Ishikawa (cell line): ENCODE measurements around the gene PFAS.

Experiments used
- CEBPB ChIP-seq: IDR thresholded peaks from 2 replicates; pipeline ENCODE4 v1.6.1; 2012
- CREB1 ChIP-seq: IDR thresholded peaks from 2 replicates; pipeline ENCODE4 v1.6.1; 2012; ENCODE audit warnings: low read depth
- EGR1 ChIP-seq: IDR thresholded peaks from 2 replicates; pipeline ENCODE4 v1.6.1; 2012
- EP300 ChIP-seq: IDR thresholded peaks from 2 replicates; pipeline ENCODE4 v1.6.1; 2012; ENCODE audit warnings: borderline replicate concordance
- FOXM1 ChIP-seq: IDR thresholded peaks from 2 replicates; pipeline ENCODE4 v1.6.1; 2012; ENCODE audit warnings: low read depth, borderline replicate concordance
- NFIC ChIP-seq: IDR thresholded peaks from 2 replicates; pipeline ENCODE4 v1.6.1; 2012
- RAD21 ChIP-seq: IDR thresholded peaks from 2 replicates; pipeline ENCODE4 v1.6.1; 2012; ENCODE audit warnings: low read depth
- TAF1 ChIP-seq: IDR thresholded peaks from 2 replicates; pipeline ENCODE4 v1.6.1; 2012; ENCODE audit warnings: low read depth, mild to moderate bottlenecking
- TCF12 ChIP-seq: IDR thresholded peaks from 2 replicates; pipeline ENCODE4 v1.6.1; 2012; ENCODE audit warnings: low read depth
- TEAD4 ChIP-seq: IDR thresholded peaks from 2 replicates; pipeline ENCODE4 v1.6.1; 2012
- USF1 ChIP-seq: IDR thresholded peaks from 2 replicates; pipeline ENCODE4 v1.6.1; 2012
- YY1 ChIP-seq: IDR thresholded peaks from 2 replicates; pipeline ENCODE4 v1.6.1; 2012; ENCODE audit warnings: low read depth
- ZBTB7A ChIP-seq: IDR thresholded peaks from 2 replicates; pipeline ENCODE4 v1.6.1; 2012; ENCODE audit warnings: low read depth
- TF ChIP-seq, protein P1 (sequence below): IDR thresholded peaks from 2 replicates; pipeline ENCODE4 v1.6.1; 2012
- TF ChIP-seq, protein P2 (sequence below): IDR thresholded peaks from 2 replicates; pipeline ENCODE4 v1.6.1; 2012; ENCODE audit warnings: low read depth, mild to moderate bottlenecking

The PFAS gene

GRCh38 chr17:8221663-8222379, 27.3 kb upstream of the PFAS start:
- TF ChIP-seq EGR1 = no peak
- TF ChIP-seq TEAD4 = peak; percentile 91
- peak; percentile 13; the same call in 1 of the 2 replicates for TF ChIP-seq NFIC

DNA sequence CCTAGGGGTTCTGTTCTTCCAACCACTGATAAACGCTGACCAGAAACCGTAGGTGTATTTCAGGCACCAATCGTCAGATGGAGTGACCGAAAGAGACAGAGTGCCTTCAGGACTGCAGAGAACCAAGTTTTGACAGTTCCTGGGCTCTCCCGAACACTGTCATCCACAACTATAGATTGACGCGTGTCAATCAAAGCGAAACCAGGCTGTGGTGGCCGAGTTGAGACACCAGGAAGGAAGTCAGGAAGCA, 26.8 kb upstream of the PFAS start:
- TF ChIP-seq, protein P1, sequence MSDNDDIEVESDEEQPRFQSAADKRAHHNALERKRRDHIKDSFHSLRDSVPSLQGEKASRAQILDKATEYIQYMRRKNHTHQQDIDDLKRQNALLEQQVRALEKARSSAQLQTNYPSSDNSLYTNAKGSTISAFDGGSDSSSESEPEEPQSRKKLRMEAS = no peak
- TF ChIP-seq ZBTB7A (no peak), FOXM1 (no peak), TCF12 (no peak), RAD21 (no peak), EP300 (no peak), YY1 (no peak)

- TF ChIP-seq, protein P1 = peak; percentile 22; the same call in 1 of the 2 replicates
- TF ChIP-seq TEAD4 (peak; percentile 94), EGR1 (peak; percentile 92), ZBTB7A (no peak), CREB1 (no peak), RAD21 (no peak), TCF12 (peak; percentile 38), EP300 (peak; percentile 51), FOXM1 (peak; percentile 53; the same call in 1 of the 2 replicates), YY1 (peak; percentile 83), USF1 (no peak), NFIC (peak; percentile 73; the same call in 1 of the 2 replicates), CEBPB (0 out of 2 replicates have a peak, but pooled peaks have one; percentile 17), TAF1 (peak; percentile 85)
- TF ChIP-seq, protein P2, sequence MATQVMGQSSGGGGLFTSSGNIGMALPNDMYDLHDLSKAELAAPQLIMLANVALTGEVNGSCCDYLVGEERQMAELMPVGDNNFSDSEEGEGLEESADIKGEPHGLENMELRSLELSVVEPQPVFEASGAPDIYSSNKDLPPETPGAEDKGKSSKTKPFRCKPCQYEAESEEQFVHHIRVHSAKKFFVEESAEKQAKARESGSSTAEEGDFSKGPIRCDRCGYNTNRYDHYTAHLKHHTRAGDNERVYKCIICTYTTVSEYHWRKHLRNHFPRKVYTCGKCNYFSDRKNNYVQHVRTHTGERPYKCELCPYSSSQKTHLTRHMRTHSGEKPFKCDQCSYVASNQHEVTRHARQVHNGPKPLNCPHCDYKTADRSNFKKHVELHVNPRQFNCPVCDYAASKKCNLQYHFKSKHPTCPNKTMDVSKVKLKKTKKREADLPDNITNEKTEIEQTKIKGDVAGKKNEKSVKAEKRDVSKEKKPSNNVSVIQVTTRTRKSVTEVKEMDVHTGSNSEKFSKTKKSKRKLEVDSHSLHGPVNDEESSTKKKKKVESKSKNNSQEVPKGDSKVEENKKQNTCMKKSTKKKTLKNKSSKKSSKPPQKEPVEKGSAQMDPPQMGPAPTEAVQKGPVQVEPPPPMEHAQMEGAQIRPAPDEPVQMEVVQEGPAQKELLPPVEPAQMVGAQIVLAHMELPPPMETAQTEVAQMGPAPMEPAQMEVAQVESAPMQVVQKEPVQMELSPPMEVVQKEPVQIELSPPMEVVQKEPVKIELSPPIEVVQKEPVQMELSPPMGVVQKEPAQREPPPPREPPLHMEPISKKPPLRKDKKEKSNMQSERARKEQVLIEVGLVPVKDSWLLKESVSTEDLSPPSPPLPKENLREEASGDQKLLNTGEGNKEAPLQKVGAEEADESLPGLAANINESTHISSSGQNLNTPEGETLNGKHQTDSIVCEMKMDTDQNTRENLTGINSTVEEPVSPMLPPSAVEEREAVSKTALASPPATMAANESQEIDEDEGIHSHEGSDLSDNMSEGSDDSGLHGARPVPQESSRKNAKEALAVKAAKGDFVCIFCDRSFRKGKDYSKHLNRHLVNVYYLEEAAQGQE = no peak
Observed at GRCh38 chr17:8222630-8223355, 26.3 kb upstream of the PFAS start.

- TF ChIP-seq NFIC (no peak), TEAD4 (no peak), YY1 (no peak; the same call in 1 of the 2 replicates), CEBPB (no peak), CREB1 (no peak), FOXM1 (no peak), TCF12 (no peak), ZBTB7A (no peak), RAD21 (peak; percentile 31; the same call in 1 of the 2 replicates), TAF1 (no peak; the same call in 1 of the 2 replicates), USF1 (peak; percentile 37; the same call in 1 of the 2 replicates), EGR1 (no peak), EP300 (no peak)
- TF ChIP-seq, protein P1 = peak; percentile 73
- TF ChIP-seq, protein P2 = no peak
Observed at GRCh38 chr17:8223356-8224126, 25.5 kb upstream of the PFAS start.
